AG10803 (cell line): ENCODE results near the gene CCDC142.
A peak's percentile ranks its signal among the peaks of the same experiment; 100 is the strongest.

Source experiments
- DNase-seq: peaks from one replicate; pipeline ENCODE4 v3.0.0; 2010; ENCODE audit warnings: low read depth
- H3K4me3 ChIP-seq: 2 replicates; pipeline ENCODE4 v1.5.1; 2011; ENCODE audit warnings: mild to moderate bottlenecking, low read length, control low read depth
- TF ChIP-seq, protein P1 (sequence below): conservative IDR thresholded peaks from 2 replicates; pipeline ENCODE4 v1.5.1; 2011; ENCODE audit warnings: mild to moderate bottlenecking, low read length, control low read depth, inconsistent platforms

CCDC142 gene, protein sequence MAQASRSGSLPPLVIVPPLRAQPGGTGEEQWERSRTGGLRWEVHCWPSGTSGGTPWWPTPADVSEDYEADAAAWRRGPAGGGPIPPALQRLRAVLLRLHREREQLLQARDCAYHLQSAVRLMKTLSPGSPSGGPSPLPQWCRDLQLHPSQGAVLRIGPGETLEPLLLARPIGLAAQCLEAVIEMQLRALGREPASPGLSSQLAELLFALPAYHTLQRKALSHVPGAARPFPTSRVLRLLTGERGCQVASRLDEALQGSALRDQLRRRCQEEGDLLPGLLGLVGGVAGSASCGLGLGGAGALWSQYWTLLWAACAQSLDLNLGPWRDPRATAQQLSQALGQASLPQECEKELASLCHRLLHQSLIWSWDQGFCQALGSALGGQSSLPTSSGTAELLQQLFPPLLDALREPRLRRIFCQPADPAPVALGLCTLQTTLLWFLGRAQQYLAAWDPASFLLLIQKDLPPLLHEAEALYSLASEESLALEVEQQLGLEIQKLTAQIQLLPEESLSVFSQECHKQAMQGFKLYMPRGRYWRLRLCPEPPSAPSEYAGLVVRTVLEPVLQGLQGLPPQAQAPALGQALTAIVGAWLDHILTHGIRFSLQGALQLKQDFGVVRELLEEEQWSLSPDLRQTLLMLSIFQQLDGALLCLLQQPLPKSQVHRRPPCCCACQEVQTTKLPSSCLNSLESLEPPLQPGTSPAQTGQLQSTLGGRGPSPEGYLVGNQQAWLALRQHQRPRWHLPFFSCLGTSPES

DNA sequence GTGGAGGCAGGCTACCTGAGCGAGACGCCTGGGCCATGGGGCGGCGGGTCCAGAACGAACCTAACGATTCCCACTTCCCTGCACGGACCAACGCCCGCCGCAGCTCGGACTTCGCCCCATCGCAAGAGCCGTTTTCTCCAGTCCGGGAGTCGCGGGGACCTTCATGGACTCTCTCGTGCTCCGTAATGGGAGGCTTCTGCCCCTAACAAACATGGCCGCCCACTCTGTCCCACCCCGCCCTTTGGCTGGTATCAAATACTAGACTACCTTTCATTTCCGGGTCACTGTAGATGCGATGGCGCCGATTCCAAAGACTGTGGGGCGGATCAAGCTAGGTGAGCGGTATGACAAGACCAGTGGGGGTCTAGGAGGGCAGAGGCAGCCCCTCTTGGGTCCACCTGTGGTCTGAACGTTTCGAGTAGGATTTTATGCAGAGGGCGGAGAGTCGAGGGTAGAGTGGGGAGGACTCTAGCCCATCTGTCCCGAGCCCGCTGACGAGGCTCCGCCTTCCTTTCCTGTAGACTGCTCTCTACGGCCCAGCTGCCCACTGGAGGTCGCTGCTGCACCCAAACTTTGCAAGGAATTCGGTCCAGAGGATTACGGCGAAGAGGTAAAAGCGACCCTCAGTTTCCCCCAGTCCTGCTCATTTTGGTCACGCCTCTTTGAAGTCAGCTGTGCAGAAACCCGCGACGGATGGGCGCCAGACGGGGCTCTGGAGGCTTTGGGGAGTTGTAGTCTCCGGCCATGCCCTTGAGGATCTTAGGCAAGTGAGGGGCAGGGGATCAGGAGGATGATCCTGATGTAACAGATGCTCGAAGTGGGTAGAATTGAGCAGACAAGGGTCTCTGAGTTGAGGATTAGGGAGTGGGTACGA, at the start of gene CCDC142, which contains the start of gene TTC31:
Gene CCDC142, minus strand, starts transcription at position 198 of the 874 bp plus-strand sequence. Its CDS starts 161 bp downstream, at position 37.
Gene TTC31, plus strand, starts transcription at position 281 of the 874 bp plus-strand sequence. Its CDS starts 15 bp downstream, at position 296.
- TF ChIP-seq, protein P1, sequence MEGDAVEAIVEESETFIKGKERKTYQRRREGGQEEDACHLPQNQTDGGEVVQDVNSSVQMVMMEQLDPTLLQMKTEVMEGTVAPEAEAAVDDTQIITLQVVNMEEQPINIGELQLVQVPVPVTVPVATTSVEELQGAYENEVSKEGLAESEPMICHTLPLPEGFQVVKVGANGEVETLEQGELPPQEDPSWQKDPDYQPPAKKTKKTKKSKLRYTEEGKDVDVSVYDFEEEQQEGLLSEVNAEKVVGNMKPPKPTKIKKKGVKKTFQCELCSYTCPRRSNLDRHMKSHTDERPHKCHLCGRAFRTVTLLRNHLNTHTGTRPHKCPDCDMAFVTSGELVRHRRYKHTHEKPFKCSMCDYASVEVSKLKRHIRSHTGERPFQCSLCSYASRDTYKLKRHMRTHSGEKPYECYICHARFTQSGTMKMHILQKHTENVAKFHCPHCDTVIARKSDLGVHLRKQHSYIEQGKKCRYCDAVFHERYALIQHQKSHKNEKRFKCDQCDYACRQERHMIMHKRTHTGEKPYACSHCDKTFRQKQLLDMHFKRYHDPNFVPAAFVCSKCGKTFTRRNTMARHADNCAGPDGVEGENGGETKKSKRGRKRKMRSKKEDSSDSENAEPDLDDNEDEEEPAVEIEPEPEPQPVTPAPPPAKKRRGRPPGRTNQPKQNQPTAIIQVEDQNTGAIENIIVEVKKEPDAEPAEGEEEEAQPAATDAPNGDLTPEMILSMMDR = peak; percentile 88
- peak within 1 kb of the TSS; percentile 97 for H3K4me3 ChIP-seq
- DNase-seq = peak; percentile 93

DNA sequence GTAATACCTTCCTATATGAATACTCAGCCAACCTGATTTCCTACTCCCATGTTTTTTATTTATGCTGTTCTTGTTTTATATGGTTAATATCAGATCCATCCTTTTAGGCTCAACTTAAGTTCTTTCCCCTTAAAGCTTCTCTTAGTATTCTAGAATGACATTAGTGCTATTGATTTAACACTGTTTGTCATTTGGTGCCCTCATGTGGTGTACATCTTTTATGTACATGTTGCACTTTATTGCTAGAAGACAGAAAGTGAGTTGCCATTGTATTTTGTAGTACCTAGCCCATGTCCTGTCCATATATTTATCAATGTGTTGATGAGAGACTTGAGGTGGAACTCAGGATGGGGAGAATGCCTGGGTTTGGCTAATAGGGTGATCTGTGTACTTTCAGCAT, 49.4 kb upstream of the CCDC142 start:
- H3K4me3 ChIP-seq = no peak overlapping the region
- DNase-seq = peak; percentile 70

DNA sequence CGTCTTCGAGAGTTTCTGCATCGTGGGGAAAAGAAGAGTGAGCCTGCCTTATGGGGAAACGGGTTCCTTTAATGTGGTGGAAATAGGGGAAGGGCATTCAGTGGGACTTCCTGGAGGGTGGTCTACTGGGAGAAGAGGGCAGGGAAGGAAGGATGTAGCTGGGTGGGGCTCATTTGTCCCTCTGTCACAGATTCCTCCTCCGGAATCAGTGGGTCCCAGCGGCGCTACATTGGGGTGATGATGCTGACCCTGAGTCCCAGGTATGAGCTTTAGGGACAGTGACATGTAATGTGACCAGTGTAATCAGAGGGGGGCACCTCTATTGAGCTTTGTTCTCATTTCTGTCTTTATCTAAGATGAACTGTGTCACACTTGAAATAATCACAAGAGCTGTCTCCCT, 48.9 kb upstream of the CCDC142 start:
- TF ChIP-seq, protein P1 = no peak
- DNase-seq = no peak
- peak overlapping the region; percentile 99; the same call in 1 of the 2 replicates for H3K4me3 ChIP-seq

More for the DNA sequence above, 49.4 kb upstream of the CCDC142 start:
- TF ChIP-seq, protein P1 = peak; percentile 52

DNA sequence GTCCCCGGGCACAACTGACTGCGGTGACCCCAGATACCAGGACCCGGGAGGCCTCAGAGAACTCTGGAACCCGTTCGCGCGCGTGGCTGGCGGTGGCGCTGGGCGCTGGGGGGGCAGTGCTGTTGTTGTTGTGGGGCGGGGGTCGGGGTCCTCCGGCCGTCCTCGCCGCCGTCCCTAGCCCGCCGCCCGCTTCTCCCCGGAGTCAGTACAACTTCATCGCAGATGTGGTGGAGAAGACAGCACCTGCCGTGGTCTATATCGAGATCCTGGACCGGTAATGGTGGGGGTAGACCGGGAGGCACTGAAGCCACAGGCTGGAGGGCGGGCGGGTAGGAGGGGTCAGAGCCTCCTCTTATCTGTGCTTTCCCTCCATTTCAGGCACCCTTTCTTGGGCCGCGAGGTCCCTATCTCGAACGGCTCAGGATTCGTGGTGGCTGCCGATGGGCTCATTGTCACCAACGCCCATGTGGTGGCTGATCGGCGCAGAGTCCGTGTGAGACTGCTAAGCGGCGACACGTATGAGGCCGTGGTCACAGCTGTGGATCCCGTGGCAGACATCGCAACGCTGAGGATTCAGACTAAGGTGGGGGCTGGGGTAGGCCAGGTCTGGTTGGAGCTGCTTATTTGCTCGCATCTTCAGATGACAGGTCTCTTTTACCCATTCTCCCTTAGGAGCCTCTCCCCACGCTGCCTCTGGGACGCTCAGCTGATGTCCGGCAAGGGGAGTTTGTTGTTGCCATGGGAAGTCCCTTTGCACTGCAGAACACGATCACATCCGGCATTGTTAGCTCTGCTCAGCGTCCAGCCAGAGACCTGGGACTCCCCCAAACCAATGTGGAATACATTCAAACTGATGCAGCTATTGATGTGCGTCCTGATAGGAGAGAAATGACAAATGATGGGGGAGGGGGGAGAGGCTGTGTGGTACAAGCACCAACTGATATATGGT, 47.7 kb upstream of the CCDC142 start:
- peak overlapping the region; percentile 99 for H3K4me3 ChIP-seq
- TF ChIP-seq, protein P1 = no peak
- peak; percentile 51 for DNase-seq

DNA sequence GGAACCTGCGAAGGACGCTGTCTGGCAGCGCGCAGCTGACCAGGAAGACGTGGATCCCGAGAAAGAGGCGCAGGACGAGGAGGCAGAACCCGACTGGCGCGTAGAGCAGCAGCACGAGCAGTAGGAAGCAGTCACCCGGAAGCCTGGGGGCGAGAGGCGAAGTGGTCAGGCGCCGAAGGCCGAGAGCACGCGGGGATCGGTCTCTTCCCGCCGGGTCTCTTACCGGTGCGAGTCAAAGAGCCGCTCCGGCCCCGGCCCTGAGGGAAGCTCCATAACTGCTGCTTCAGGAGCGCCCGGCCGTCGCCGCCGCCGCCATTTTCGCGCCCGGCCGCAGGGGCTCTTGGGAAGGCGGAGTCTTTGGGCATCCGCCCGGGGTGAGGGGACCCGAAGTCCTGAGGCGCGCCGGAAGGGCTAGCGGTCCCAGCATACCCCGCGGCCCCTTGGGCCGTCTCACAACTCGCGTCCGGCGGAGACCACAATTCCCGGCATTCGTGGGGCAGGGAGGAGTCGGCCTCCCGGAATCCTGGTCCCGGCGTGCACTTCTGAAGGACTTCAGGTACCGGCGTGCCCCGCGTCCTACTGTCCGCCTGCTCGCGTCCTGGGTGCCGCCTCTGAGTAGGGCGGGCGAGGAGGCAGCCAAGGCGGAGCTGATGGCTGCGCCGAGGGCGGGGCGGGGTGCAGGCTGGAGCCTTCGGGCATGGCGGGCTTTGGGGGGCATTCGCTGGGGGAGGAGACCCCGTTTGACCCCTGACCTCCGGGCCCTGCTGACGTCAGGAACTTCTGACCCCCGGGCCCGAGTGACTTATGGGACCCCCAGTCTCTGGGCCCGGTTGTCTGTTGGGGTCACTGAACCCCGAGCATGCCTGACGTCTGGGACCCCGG, 46.8 kb upstream of the CCDC142 start, which contains the start of the genes AUP1 and HTRA2:
Gene AUP1, minus strand, starts transcription at position 350 of the 882 bp plus-strand sequence. Its CDS starts 77 bp downstream, at position 273.
Gene HTRA2, plus strand, starts transcription at position 577 of the 882 bp plus-strand sequence. Its CDS starts 74 bp downstream, at position 651.
- TF ChIP-seq, protein P1 = no peak
- peak; percentile 99 for DNase-seq
- H3K4me3 ChIP-seq = peak within 1 kb of the TSS; percentile 99
